Mesothelial cell of epicardium (in vitro differentiated cells): ENCODE measurements around the gene CCDC194. TPM values are rescaled to one million over a fixed set of nuclear protein-coding genes. Genes with fewer than 3 reads are reported as not detected.

Experiments used
- DNase-seq, 2 experiments: peaks; one replicate each; pipeline ENCODE4 v3.0.0; 2021; ENCODE audit warnings: low spot score in 2 of 2; ENCODE audit not compliant: unreplicated experiment in 2 of 2
- H3K27ac Mint-ChIP-seq: 2 replicates; pipeline ENCODE4 v1.8.0; 2021; ENCODE audit warnings: mixed read lengths
- H3K27me3 Mint-ChIP-seq: 2 replicates; pipeline ENCODE4 v1.8.0; 2021; ENCODE audit warnings: low read depth, mixed read lengths
- H3K36me3 Mint-ChIP-seq: 2 replicates; pipeline ENCODE4 v1.8.0; 2021; ENCODE audit warnings: mixed read lengths
- H3K4me1 Mint-ChIP-seq: 2 replicates; pipeline ENCODE4 v1.8.0; 2021; ENCODE audit warnings: mixed read lengths
- H3K4me3 Mint-ChIP-seq: 2 replicates; pipeline ENCODE4 v1.8.0; 2021; ENCODE audit warnings: mild to moderate bottlenecking, moderate library complexity, mixed read lengths
- H3K9me3 Mint-ChIP-seq: 2 replicates; pipeline ENCODE4 v1.8.0; 2021; ENCODE audit warnings: mixed read lengths
- CTCF ChIP-seq: fragments of 200-600 bp; sonication (generic); IDR thresholded peaks from one replicate; pipeline ENCODE4 v1.5.0; 2021; ENCODE audit warnings: antibody characterized with exemption; ENCODE audit not compliant: unreplicated experiment
- total RNA-seq: library from RNA; stranded (reverse); gene quantifications from 3 replicates; pipeline ENCODE4 v1.2.1, GENCODE V29; 2021

CCDC194 gene
- total RNA-seq, 1 donor from 2014 or later = 11.9 TPM

DNA sequence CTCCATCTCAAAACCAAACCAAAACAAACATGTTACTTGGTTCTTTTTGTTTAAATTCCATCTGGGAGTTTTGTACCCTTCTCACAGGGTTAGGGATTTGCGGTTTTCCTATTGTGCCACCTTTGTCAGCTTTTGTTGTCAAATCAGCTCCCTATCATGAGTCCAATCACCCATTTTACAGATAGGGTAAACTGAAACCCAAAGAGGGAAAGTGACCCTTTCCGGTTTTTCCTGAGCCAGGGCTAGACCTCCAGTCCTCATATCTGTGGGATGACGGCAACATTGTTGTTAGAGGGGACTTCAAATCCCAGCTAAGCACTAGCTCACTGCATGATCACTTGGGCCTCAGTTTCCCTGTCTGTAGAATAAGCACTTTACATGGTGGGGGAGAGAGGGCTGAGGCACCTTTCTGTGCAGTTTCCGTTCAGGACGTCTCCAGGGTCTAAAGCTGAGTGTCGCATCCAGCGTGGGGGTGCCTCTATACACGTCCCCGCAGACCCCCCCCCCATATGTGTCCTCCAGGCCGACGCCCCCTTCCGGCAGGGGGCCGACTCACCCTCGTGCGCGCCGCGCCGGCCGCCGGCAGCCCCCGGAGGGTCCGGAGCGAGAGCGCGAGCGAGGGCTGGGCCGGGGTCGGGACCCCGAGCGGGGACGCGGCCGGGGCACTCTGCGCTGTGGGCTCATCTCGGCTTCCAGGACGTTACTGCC lies 3.9 kb downstream of the CCDC194 start:
- H3K4me3 Mint-ChIP-seq = peak overlapping the region; percentile 79
- TF ChIP-seq CTCF = peak; percentile 12
- peaks cover 13% of the 10 kb centered on the region for H3K4me1 Mint-ChIP-seq
- H3K36me3 Mint-ChIP-seq = no peaks in the 10 kb centered on the region
- H3K27me3 Mint-ChIP-seq = peaks cover 17% of the 10 kb centered on the region
- H3K27ac Mint-ChIP-seq = no peak overlapping the region
- DNase-seq = no peak
- peaks cover 4% of the 10 kb centered on the region for H3K9me3 Mint-ChIP-seq

GRCh38 chr19:17389288-17389687 lies 4.7 kb downstream of the CCDC194 start:
- H3K9me3 Mint-ChIP-seq = peaks cover 4% of the 10 kb centered on the region
- no peak overlapping the region for H3K4me3 Mint-ChIP-seq
- H3K27me3 Mint-ChIP-seq = peaks cover 17% of the 10 kb centered on the region
- DNase-seq = no peak
- TF ChIP-seq CTCF = no peak
- no peak overlapping the region for H3K27ac Mint-ChIP-seq
- H3K4me1 Mint-ChIP-seq = peaks cover 13% of the 10 kb centered on the region
- no peaks in the 10 kb centered on the region for H3K36me3 Mint-ChIP-seq

DNA sequence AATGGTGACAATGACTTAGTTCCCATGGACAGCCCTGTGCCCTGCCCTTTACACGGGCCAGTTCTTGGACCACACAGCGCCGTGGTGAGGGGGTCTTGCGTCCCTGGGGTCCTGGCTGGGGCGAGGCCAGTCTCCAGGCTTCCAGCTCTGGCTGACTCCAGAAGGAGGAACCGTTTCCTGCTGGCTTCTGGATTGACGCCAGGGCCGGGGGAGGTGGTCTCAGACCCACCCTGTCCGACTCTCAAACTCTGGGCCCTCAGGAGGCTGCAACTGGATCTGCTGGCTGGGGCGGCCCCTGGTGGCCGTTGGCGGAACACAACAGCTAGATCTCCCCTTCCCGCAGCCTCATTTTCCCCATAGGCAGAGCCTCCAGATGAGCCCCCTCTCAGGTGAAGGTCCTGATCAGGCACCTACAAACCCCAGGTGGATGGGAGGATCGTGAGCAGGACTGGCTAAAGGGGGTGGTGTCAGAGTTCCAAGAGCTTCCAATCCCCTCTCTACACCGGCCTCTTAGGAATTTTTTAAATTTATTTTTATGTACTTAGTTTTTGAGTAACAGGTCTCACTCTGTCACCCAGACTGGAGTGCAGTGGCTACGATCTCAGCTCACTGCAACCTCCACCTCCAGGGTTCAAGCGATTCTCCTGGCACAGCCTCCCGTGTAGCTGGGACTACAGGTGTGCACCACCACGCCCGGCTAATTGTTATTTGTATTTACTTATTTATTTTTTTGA lies 8.0 kb downstream of the CCDC194 start:
- DNase-seq = peak; percentile 65 to 68
- H3K9me3 Mint-ChIP-seq = peaks cover 4% of the 10 kb centered on the region
- H3K27me3 Mint-ChIP-seq = peaks cover 17% of the 10 kb centered on the region
- peaks cover 9% of the 10 kb centered on the region for H3K4me1 Mint-ChIP-seq
- peak; percentile 67 for TF ChIP-seq CTCF
- H3K36me3 Mint-ChIP-seq = no peaks in the 10 kb centered on the region
- no peak overlapping the region for H3K27ac Mint-ChIP-seq
- no peak overlapping the region for H3K4me3 Mint-ChIP-seq

GRCh38 chr19:17380426-17381138 lies 13.4 kb downstream of the CCDC194 start:
- Mint-ChIP-seq H3K4me1 (peaks cover 10% of the 10 kb centered on the region), H3K27ac (no peak overlapping the region), H3K4me3 (no peak overlapping the region), H3K36me3 (no peaks in the 10 kb centered on the region), H3K27me3 (no peaks in the 10 kb centered on the region), H3K9me3 (peaks cover 6% of the 10 kb centered on the region)
- no peak for TF ChIP-seq CTCF
- DNase-seq = no peak

DNA sequence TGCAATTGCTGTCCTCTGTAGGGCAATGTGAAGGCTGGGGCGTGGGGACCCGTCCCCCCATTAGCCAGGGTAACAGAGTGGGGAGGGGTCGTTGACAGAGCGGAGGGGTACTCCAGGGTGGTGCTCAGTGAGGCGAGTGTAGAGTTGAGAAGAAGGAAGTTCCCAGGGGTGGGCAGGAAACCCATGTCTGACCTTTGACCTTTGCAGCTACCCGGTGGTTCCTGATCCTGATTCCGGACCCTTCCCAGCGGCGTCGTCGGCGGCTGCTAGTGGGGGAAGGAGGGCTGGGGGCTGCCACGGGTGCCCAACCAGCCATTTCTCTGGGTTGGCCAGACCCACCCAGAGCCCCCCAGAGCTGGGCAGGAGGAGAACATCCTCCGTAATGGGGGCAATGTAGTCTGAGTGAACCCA lies 14.8 kb downstream of the CCDC194 start:
- H3K27ac Mint-ChIP-seq = no peak overlapping the region
- H3K4me3 Mint-ChIP-seq = no peak overlapping the region
- DNase-seq = no peak
- peaks cover 10% of the 10 kb centered on the region for H3K4me1 Mint-ChIP-seq
- H3K36me3 Mint-ChIP-seq = no peaks in the 10 kb centered on the region
- no peak for TF ChIP-seq CTCF
- H3K9me3 Mint-ChIP-seq = peaks cover 6% of the 10 kb centered on the region
- H3K27me3 Mint-ChIP-seq = no peaks in the 10 kb centered on the region
